RWPE1 (cell line): ENCODE results near the gene PPRC1.
A peak's percentile ranks its signal among the peaks of the same experiment; 100 is the strongest.

Source experiments
- CTCF ChIA-PET: fragments of 350-600 bp; sonication (Branson Sonifier 250); formaldehyde crosslinking; extraction: SDS; loops from one replicate; lab custom pipeline; 2021; lab: Yijun Ruan, JAX
- POLR2A ChIA-PET: fragments of 400-600 bp; formaldehyde crosslinking; extraction: SDS; loops from one replicate; lab custom pipeline; 2020; ENCODE audit warnings: antibody characterized with exemption; ENCODE audit not compliant: low non-redundant PET; lab: Yijun Ruan, JAX
- DNase-seq: peaks from one replicate; pipeline ENCODE4 v3.0.0; 2012; ENCODE audit warnings: low spot score
- H3K27ac ChIP-seq: fragments of 450-650 bp; 2 replicates; pipeline ENCODE4 v1.5.1; 2017
- TF ChIP-seq, protein P1 (sequence below): fragments of 450-650 bp; conservative IDR thresholded peaks from 2 replicates; pipeline ENCODE4 v1.5.1; 2017; ENCODE audit warnings: low read depth, mild to moderate bottlenecking

The PPRC1 gene

GRCh38 chr10:102120142-102120990 lies 12.5 kb upstream of the PPRC1 start, which contains the start of gene LDB1:
Gene LDB1 (minus strand): TSS chr10:102120368. CDS start chr10:102120110, 258 bp downstream.
- peak within 1 kb of the TSS; percentile 94 for H3K27ac ChIP-seq
- ChIA-PET POLR2A (no interaction called here), CTCF (no interaction called here)
- TF ChIP-seq, protein P1, sequence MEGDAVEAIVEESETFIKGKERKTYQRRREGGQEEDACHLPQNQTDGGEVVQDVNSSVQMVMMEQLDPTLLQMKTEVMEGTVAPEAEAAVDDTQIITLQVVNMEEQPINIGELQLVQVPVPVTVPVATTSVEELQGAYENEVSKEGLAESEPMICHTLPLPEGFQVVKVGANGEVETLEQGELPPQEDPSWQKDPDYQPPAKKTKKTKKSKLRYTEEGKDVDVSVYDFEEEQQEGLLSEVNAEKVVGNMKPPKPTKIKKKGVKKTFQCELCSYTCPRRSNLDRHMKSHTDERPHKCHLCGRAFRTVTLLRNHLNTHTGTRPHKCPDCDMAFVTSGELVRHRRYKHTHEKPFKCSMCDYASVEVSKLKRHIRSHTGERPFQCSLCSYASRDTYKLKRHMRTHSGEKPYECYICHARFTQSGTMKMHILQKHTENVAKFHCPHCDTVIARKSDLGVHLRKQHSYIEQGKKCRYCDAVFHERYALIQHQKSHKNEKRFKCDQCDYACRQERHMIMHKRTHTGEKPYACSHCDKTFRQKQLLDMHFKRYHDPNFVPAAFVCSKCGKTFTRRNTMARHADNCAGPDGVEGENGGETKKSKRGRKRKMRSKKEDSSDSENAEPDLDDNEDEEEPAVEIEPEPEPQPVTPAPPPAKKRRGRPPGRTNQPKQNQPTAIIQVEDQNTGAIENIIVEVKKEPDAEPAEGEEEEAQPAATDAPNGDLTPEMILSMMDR: no peak
- peak; percentile 81 for DNase-seq

GRCh38 chr10:102120991-102121738 lies 11.7 kb upstream of the PPRC1 start:
- DNase-seq: no peak
- H3K27ac ChIP-seq: peak overlapping the region; percentile 94
- TF ChIP-seq, protein P1: no peak
- POLR2A ChIA-PET: no interaction called here
- CTCF ChIA-PET: no interaction called here

- CTCF ChIA-PET: no interaction called here
- H3K27ac ChIP-seq: peak overlapping the region; percentile 94
- no peak for DNase-seq
- TF ChIP-seq, protein P1: no peak
- POLR2A ChIA-PET: interaction anchor here (0.6 to 0.7 kb wide), 2 partner anchors 293 to 308 kb away, joined by 4 to 6 read pairs; no protein-coding TSS in a partner anchor
Observed at GRCh38 chr10:102121739-102122372, 11.0 kb upstream of the PPRC1 start.

DNA sequence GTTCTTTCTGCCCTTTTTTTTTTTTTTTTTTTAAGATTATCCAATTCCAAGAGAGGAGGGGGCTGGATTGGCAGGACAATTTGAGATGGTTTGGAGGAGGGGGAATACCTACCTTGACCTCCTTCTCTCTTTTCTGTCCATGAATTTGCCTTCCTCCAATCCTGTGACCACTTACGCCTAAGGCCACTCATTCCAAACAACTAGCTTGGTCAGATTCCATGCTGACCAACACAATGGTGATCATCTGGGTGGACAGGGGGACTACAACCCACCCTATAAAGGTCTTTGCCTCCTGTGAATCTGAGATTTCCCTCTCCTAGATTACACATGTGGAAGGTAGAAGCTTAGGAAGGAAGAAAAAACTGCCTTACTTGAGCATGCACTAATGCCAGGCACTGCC lies 10.4 kb upstream of the PPRC1 start:
- no peak overlapping the region for H3K27ac ChIP-seq
- TF ChIP-seq, protein P1: no peak

DNA sequence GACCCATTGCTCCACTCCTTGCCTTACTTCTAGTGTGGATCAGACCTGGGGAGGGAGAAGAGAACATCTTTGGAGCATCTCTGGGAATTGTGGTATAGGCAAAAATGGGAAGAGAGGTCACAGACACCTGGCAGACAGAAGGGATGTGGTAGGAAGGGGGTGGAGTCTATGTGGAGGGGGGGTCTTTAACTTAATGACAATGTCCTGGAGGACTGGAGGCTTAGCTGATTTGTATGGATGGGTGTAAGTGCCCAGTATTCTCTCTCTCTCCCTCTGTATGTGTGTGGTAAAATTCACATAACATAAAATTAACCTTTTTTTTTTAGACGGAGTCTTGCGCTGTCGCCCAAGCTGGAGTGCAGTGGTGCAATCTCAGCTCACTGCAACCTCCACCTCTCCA lies 9.6 kb upstream of the PPRC1 start:
- POLR2A ChIA-PET: interaction anchor here (0.8 kb wide), 1 partner anchor 8 kb away, joined by 4 read pairs; no protein-coding TSS in a partner anchor
- peak overlapping the region; percentile 30; the same call in 1 of the 2 replicates for H3K27ac ChIP-seq
- TF ChIP-seq, protein P1: no peak
- DNase-seq: no peak
- CTCF ChIA-PET: interaction anchor here (1.0 kb wide), 1 partner anchor 8 kb away, joined by 3 read pairs; no protein-coding TSS in a partner anchor

More for the DNA sequence above, 10.4 kb upstream of the PPRC1 start:
- CTCF ChIA-PET: interaction anchor here (1.0 kb wide), 1 partner anchor 9 kb away, joined by 3 read pairs; no protein-coding TSS in a partner anchor
- no peak for DNase-seq
- POLR2A ChIA-PET: interaction anchor here (0.6 to 0.7 kb wide), 2 partner anchors 293 to 307 kb away, joined by 4 to 6 read pairs; no protein-coding TSS in a partner anchor
